Dendritic cell treated with granulocyte-macrophage colony-stimulating factor and Interleukin-4, amounts not matched to agents 40 ng/mL and 50 ng/mL, for 4 days (primary cell): ENCODE data around the gene HSPA6.
"Not testable (repeated sequence)": the region's sequence is repeated elsewhere in the genome, so short reads cannot be mapped to it uniquely, and the experiment has no call there.

ENCODE experiments used
- H3K27ac Mint-ChIP-seq: one replicate; pipeline ENCODE4 v1.8.0; 2022; ENCODE audit warnings: mild to moderate bottlenecking, mixed read lengths
- H3K27me3 Mint-ChIP-seq: one replicate; pipeline ENCODE4 v1.8.0; 2022; ENCODE audit warnings: mild to moderate bottlenecking, mixed read lengths
- H3K36me3 Mint-ChIP-seq: one replicate; pipeline ENCODE4 v1.8.0; 2022; ENCODE audit warnings: low read depth, mixed read lengths
- H3K4me1 Mint-ChIP-seq: one replicate; pipeline ENCODE4 v1.8.0; 2022; ENCODE audit warnings: low read depth, mixed read lengths
- H3K4me3 Mint-ChIP-seq: one replicate; pipeline ENCODE4 v1.8.0; 2022; ENCODE audit warnings: mild to moderate bottlenecking, moderate library complexity, mixed read lengths
- H3K9me3 Mint-ChIP-seq: one replicate; pipeline ENCODE4 v1.8.0; 2022; ENCODE audit warnings: mixed read lengths
- intact Hi-C: fragments of 100-400 bp; cut with micrococcal nuclease; formaldehyde crosslinking; loops from one replicate; pipeline ENCODE4 v1.15.0; 2022

The HSPA6 gene

GRCh38 chr1:161532644-161533567 is 8.6 kb downstream of the HSPA6 start:
- intact Hi-C loops: loop anchor here (1.0 to 10.0 kb wide), 2 partner anchors 7 to 48 kb away; no protein-coding TSS in a partner anchor
- H3K4me3 Mint-ChIP-seq: peak overlapping the region; percentile 14
- H3K27me3 Mint-ChIP-seq, H3K36me3 Mint-ChIP-seq, H3K9me3 Mint-ChIP-seq: not testable (repeated sequence)
- peak overlapping the region; percentile 92 for H3K27ac Mint-ChIP-seq
- H3K4me1 Mint-ChIP-seq: peaks cover 30% of the 10 kb centered on the region

- H3K9me3 Mint-ChIP-seq, H3K27ac Mint-ChIP-seq, H3K4me3 Mint-ChIP-seq, H3K36me3 Mint-ChIP-seq, H3K27me3 Mint-ChIP-seq: not testable (repeated sequence)
- peaks cover 37% of the 10 kb centered on the region for H3K4me1 Mint-ChIP-seq
- intact Hi-C loops: loop anchor here (10.0 kb wide), 1 partner anchor 52 kb away; no protein-coding TSS in a partner anchor
These were observed 12.8 kb downstream of the HSPA6 start for GRCh38 chr1:161537068-161537669.

GRCh38 chr1:161538925-161539479 is 14.7 kb downstream of the HSPA6 start:
- peaks cover 36% of the 10 kb centered on the region for H3K4me1 Mint-ChIP-seq
- H3K36me3 Mint-ChIP-seq, H3K4me3 Mint-ChIP-seq, H3K27ac Mint-ChIP-seq, H3K9me3 Mint-ChIP-seq, H3K27me3 Mint-ChIP-seq: not testable (repeated sequence)
- intact Hi-C loops: loop anchor here (10.0 kb wide), 1 partner anchor 54 kb away; no protein-coding TSS in a partner anchor

- not testable (repeated sequence) for H3K9me3 Mint-ChIP-seq, H3K27me3 Mint-ChIP-seq, H3K36me3 Mint-ChIP-seq
- Mint-ChIP-seq H3K4me1 (peaks cover 39% of the 10 kb centered on the region), H3K4me3 (peak overlapping the region; percentile 85), H3K27ac (peak overlapping the region; percentile 100)
- intact Hi-C loops: loop anchor here (1.0 to 10.0 kb wide), 2 partner anchors 8 to 55 kb away; no protein-coding TSS in a partner anchor
These were observed 15.6 kb downstream of the HSPA6 start for GRCh38 chr1:161539731-161540569.

GRCh38 chr1:161540570-161540960 is 16.2 kb downstream of the HSPA6 start:
- not testable (repeated sequence) for H3K27me3 Mint-ChIP-seq, H3K4me3 Mint-ChIP-seq, H3K36me3 Mint-ChIP-seq, H3K9me3 Mint-ChIP-seq
- Mint-ChIP-seq H3K27ac (peak overlapping the region; percentile 100), H3K4me1 (peaks cover 44% of the 10 kb centered on the region)
- intact Hi-C loops: loop anchor here (1.0 kb wide), 1 partner anchor 8 kb away; no protein-coding TSS in a partner anchor

GRCh38 chr1:161542091-161542559 is 17.8 kb downstream of the HSPA6 start:
- H3K4me3 Mint-ChIP-seq, H3K27me3 Mint-ChIP-seq: not testable (repeated sequence)

GRCh38 chr1:161543125-161543524 is 18.8 kb downstream of the HSPA6 start:
- H3K4me1 Mint-ChIP-seq: peaks cover 44% of the 10 kb centered on the region

More at GRCh38 chr1:161542091-161542559, 17.8 kb downstream of the HSPA6 start:
- H3K4me1 Mint-ChIP-seq: peaks cover 44% of the 10 kb centered on the region
- peak overlapping the region; percentile 13 for H3K27ac Mint-ChIP-seq
- H3K9me3 Mint-ChIP-seq, H3K36me3 Mint-ChIP-seq, intact Hi-C loops: not testable (repeated sequence)

GRCh38 chr1:161545005-161545731 is 20.8 kb downstream of the HSPA6 start:
- Mint-ChIP-seq H3K4me1 (peaks cover 48% of the 10 kb centered on the region), H3K27ac (peak overlapping the region; percentile 53)
- H3K27me3 Mint-ChIP-seq, H3K4me3 Mint-ChIP-seq, intact Hi-C loops, H3K9me3 Mint-ChIP-seq, H3K36me3 Mint-ChIP-seq: not testable (repeated sequence)

More at GRCh38 chr1:161543125-161543524, 18.8 kb downstream of the HSPA6 start:
- intact Hi-C loops, H3K4me3 Mint-ChIP-seq, H3K27ac Mint-ChIP-seq, H3K36me3 Mint-ChIP-seq, H3K9me3 Mint-ChIP-seq, H3K27me3 Mint-ChIP-seq: not testable (repeated sequence)

GRCh38 chr1:161547995-161548741 is 23.8 kb downstream of the HSPA6 start:
- peak overlapping the region; percentile 30 for H3K4me3 Mint-ChIP-seq
- H3K27me3 Mint-ChIP-seq, intact Hi-C loops, H3K36me3 Mint-ChIP-seq, H3K9me3 Mint-ChIP-seq: not testable (repeated sequence)
- peaks cover 28% of the 10 kb centered on the region for H3K4me1 Mint-ChIP-seq
- H3K27ac Mint-ChIP-seq: peak overlapping the region; percentile 57

GRCh38 chr1:161548749-161549406 is 24.5 kb downstream of the HSPA6 start:
- H3K27ac Mint-ChIP-seq: peak overlapping the region; percentile 70
- intact Hi-C loops, H3K27me3 Mint-ChIP-seq, H3K9me3 Mint-ChIP-seq, H3K36me3 Mint-ChIP-seq: not testable (repeated sequence)
- H3K4me1 Mint-ChIP-seq: peaks cover 30% of the 10 kb centered on the region
- peak overlapping the region; percentile 57 for H3K4me3 Mint-ChIP-seq

GRCh38 chr1:161549652-161550051 is 25.3 kb downstream of the HSPA6 start, which contains the start of gene FCGR3A:
TSS of gene FCGR3A (minus strand) at chr1:161549818. CDS start at chr1:161549736, 82 bp downstream.
- Mint-ChIP-seq H3K4me3 (peak within 1 kb of the TSS; percentile 57), H3K9me3 (no peaks in the 10 kb centered on the region), H3K36me3 (no peaks in the 10 kb centered on the region), H3K27me3 (no peaks in the 10 kb centered on the region), H3K4me1 (peaks cover 36% of the 10 kb centered on the region), H3K27ac (peak within 1 kb of the TSS; percentile 70)
- intact Hi-C loops: loop anchor here (10.0 kb wide), 1 partner anchor 85 kb away; the partner anchor contains the start of gene FCGR3B

GRCh38 chr1:161550942-161551341 is 26.6 kb downstream of the HSPA6 start:
- H3K4me3 Mint-ChIP-seq, H3K27me3 Mint-ChIP-seq, H3K36me3 Mint-ChIP-seq, H3K9me3 Mint-ChIP-seq: not testable (repeated sequence)
- H3K27ac Mint-ChIP-seq: peak overlapping the region; percentile 34
- intact Hi-C loops: loop anchor here (10.0 kb wide), 1 partner anchor 84 kb away; the partner anchor contains the start of gene FCGR3B
- peaks cover 41% of the 10 kb centered on the region for H3K4me1 Mint-ChIP-seq
